BLaER1 treated with 17β-estradiol and CSF1 and Interleukin-3, amounts not matched to agents 10 nM and 100 nM (cell line): Measurements from ENCODE around the gene TXNDC2.

Experiments
- H3K27ac ChIP-seq, 11 experiments: shearing (Covaris generic); formaldehyde crosslinking; 2 replicates each; pipeline ENCODE4 v1.8.1; 2022
- H3K27me3 ChIP-seq, 11 experiments: shearing (Covaris generic); formaldehyde crosslinking; 2 replicates each; pipeline ENCODE4 v1.8.1; 2022
- H3K36me3 ChIP-seq, 11 experiments: shearing (Covaris generic); formaldehyde crosslinking; 2 replicates each; pipeline ENCODE4 v1.8.1; 2022
- H3K4me1 ChIP-seq, 10 experiments: shearing (Covaris generic); formaldehyde crosslinking; 2 replicates each; pipeline ENCODE4 v1.8.1; 2022
- H3K4me2 ChIP-seq, 11 experiments: shearing (Covaris generic); formaldehyde crosslinking; 2 replicates each; pipeline ENCODE4 v1.8.1; 2022
- H3K4me3 ChIP-seq, 10 experiments: shearing (Covaris generic); formaldehyde crosslinking; 2 replicates each; pipeline ENCODE4 v1.8.1; 2022
- H3K9ac ChIP-seq, 11 experiments: shearing (Covaris generic); formaldehyde crosslinking; 2 replicates each; pipeline ENCODE4 v1.8.1; 2022
- H3K9me3 ChIP-seq, 11 experiments: shearing (Covaris generic); formaldehyde crosslinking; replicated peaks in 1 of 11; 2 replicates each; pipeline ENCODE4 v1.8.1; 2022
- H4K20me1 ChIP-seq, 11 experiments: shearing (Covaris generic); formaldehyde crosslinking; 2 replicates each; pipeline ENCODE4 v1.8.1; 2022
- Cebpa-rat ChIP-seq, 11 experiments: shearing (Covaris generic); IDR thresholded peaks; 2 replicates each; pipeline ENCODE4 v1.8.1; 2022

TXNDC2 gene

DNA sequence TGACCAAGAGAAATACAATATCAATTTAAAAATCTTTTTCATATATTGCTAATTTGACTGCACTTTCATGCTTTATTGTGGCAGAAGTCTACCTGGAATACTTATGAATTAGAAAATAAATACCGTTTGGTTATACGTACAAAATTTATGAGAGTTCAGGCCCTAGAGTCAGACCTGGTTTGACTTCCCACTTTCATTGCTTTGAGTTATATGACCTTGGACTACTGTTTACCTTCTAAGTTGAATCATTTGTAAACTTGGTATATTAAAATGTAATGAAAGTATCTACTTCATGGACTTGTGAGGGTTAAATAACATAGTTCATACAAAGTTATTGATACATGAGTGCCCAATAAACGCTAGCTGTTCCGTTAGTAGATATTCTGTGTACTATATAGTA is 40.0 kb downstream of the TXNDC2 start:
- no peak overlapping the region for H3K4me3 ChIP-seq
- no peaks in the 10 kb centered on the region for H3K27me3 ChIP-seq
- peaks cover 0 to 9% (median 3%) of the 10 kb centered on the region in 11 experiments; a peak in 5 of 22 replicates for H3K36me3 ChIP-seq
- H3K9ac ChIP-seq, result no peak overlapping the region
- H3K9me3 ChIP-seq, result no peaks in the 10 kb centered on the region
- H3K27ac ChIP-seq, result no peak overlapping the region
- TF ChIP-seq Cebpa-rat (IDR thresholded peaks at IDR 0.05), result no peak
- H3K4me1 ChIP-seq, result peaks cover 33 to 95% (median 73%) of the 10 kb centered on the region in 10 experiments
- H4K20me1 ChIP-seq, result peaks cover 98 to 100% (median 100%) of the 10 kb centered on the region in 11 experiments
- H3K4me2 ChIP-seq, result peak overlapping the region; percentile 51 to 86 (median 67); a peak in 17 of 22 replicates

DNA sequence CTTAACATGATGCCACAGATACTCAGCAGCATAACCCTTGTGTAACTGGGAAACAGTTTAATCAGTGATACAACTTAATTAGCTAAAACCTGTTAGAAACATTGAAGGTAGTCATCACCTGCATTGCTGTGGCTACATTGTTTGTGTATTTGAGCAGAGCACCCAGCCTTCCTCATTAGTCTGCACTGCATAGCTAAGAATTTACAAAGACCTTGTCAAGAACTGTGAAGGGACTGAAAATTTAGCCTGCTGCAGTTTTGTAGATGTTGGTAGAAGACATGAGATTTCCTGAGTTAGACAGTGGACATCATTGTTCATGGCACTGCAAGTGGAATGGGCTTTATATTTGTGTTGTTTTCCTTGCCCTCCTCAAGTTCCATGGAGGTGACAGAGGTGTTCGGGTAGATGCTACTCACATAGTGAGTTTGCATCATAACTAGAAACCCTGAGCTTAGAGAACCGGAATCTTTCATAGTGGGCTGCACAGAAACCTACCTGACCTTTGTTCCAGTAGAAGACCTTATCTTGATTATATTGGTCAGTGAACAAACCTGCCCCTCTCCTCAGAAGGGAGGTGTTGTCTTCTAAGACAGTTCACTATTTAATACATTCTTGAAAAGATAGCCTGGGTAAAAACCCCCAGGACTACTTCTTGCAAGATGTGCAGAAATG is 40.6 kb downstream of the TXNDC2 start:
- Histone ChIP-seq H3K36me3 (peaks cover 0 to 11% (median 5%) of the 10 kb centered on the region in 11 experiments; a peak in 10 of 22 replicates), H4K20me1 (peaks cover 98 to 100% (median 100%) of the 10 kb centered on the region in 11 experiments), H3K9me3 (no peaks in the 10 kb centered on the region), H3K27ac (no peak overlapping the region), H3K4me2 (peak overlapping the region; percentile 51 to 86 (median 67)), H3K27me3 (no peaks in the 10 kb centered on the region), H3K4me1 (peaks cover 29 to 94% (median 68%) of the 10 kb centered on the region in 10 experiments), H3K4me3 (0 out of 20 replicates have a peak overlapping the region, but pooled peaks of 1 of the 10 experiments have one; percentile 9), H3K9ac (0 out of 22 replicates have a peak overlapping the region, but pooled peaks of 1 of the 11 experiments have one; percentile 11)
- no peak for TF ChIP-seq Cebpa-rat (IDR thresholded peaks at IDR 0.05)

DNA sequence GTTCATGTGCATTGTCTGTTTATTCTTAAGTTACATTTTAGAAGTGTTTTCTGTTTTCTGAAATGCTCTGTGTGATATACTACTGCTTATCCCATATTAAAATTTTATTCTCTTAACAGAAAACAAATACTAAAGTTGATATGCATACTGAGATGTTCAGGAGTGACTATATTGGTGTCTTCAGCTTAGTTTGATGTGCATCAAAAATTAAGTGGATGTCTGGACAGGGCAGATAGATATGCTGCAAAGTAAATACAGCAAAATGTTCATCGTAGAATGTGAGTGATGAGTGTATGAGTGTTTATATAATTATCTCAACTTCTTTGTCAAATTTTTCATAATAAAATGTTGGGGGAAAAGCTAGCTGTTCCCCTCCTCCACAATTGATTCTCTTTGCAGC is 41.2 kb downstream of the TXNDC2 start:
- Histone ChIP-seq H3K9me3 (no peaks in the 10 kb centered on the region), H3K4me1 (peaks cover 27 to 94% (median 64%) of the 10 kb centered on the region in 10 experiments), H3K36me3 (peaks cover 5 to 15% (median 11%) of the 10 kb centered on the region in 11 experiments; a peak in 17 of 22 replicates), H3K4me3 (0 out of 20 replicates have a peak overlapping the region, but pooled peaks of 1 of the 10 experiments have one; percentile 9), H4K20me1 (peaks cover 98 to 100% (median 100%) of the 10 kb centered on the region in 11 experiments), H3K9ac (peak overlapping the region in 3 of 11 experiments; percentile 11 to 24 (median 15); a peak in 2 of 22 replicates), H3K27me3 (no peaks in the 10 kb centered on the region), H3K4me2 (peak overlapping the region; percentile 51 to 86 (median 67); a peak in 21 of 22 replicates), H3K27ac (no peak overlapping the region)
- TF ChIP-seq Cebpa-rat (IDR thresholded peaks at IDR 0.05), result no peak

DNA sequence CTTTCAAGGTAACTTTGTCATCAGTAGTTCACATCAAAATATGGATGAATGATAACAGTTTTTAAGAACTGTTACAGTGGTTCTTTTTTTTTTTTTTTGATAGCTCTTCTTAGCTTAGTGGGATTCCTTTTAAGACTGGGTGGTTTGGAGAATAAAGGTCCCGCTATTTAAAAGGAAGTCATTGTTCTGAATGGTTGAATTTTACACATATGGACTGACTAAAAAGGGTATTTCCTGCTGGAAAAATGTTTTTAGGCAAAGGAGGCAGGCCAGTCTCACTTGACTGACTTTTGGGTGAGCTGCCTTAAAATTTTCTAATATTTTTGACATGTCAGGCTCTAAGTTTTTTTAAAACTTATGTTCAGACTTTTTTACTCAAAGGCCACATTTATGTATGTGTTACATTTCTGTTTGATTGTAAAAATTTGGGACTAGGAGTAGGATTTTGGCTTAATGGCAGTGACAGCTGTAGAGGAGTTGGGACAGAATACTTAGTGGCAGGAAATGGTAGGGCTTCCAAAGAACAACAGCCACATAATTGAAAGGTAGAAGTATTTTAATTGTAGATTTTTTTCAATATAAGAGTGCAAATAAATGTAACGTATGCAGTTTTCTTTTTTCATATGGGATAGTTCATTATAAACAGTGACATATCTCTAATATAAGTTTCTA is 41.8 kb downstream of the TXNDC2 start:
- Histone ChIP-seq H3K4me3 (no peak overlapping the region), H3K4me2 (peak overlapping the region; percentile 51 to 86 (median 67); a peak in 21 of 22 replicates), H3K9me3 (no peaks in the 10 kb centered on the region), H3K27ac (0 out of 22 replicates have a peak overlapping the region, but pooled peaks of 1 of the 11 experiments have one; percentile 3), H3K4me1 (peaks cover 22 to 94% (median 59%) of the 10 kb centered on the region in 10 experiments), H3K27me3 (no peaks in the 10 kb centered on the region), H3K9ac (peak overlapping the region in 2 of 11 experiments; percentile 15 to 24; a peak in 2 of 22 replicates), H4K20me1 (peaks cover 98 to 100% (median 100%) of the 10 kb centered on the region in 11 experiments), H3K36me3 (peaks cover 10 to 16% (median 14%) of the 10 kb centered on the region in 11 experiments; a peak in 19 of 22 replicates)
- no peak for TF ChIP-seq Cebpa-rat (IDR thresholded peaks at IDR 0.05)

DNA sequence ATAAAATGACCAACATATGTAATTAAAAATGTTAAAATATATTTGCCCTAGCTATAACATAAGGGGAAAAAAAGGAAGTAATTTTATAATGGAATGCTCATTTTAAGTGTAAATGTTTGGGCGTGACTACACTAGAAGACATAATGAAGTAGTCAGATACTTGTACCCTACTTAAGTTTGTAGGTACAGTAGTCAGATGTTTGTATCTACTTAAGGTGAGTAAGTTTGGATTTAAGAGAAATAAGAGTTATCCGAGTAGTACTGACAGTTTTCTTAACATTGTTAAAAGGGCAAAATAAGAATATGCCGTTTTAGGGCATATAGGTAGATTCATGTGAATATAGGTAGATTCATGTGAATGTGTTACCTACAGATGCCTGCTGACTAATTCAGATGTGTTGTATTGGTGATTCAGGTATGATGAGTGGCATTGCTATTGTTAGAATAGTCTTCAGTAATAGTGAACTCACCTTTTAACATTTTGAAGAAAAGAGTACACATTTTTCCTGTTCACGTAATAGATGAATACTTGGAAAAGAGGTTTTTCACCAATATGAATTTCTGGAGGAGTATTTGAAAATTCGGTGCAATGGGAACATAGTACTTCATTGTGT is 43.0 kb downstream of the TXNDC2 start:
- TF ChIP-seq Cebpa-rat (IDR thresholded peaks at IDR 0.05), result no peak
- Histone ChIP-seq H3K9ac (no peak overlapping the region), H3K4me2 (peak overlapping the region in 6 of 11 experiments; percentile 3 to 38 (median 13); a peak in 5 of 22 replicates), H4K20me1 (peaks cover 98 to 100% (median 100%) of the 10 kb centered on the region in 11 experiments), H3K4me3 (no peak overlapping the region), H3K27me3 (no peaks in the 10 kb centered on the region), H3K36me3 (peaks cover 23 to 28% (median 25%) of the 10 kb centered on the region in 11 experiments), H3K4me1 (peaks cover 20 to 93% (median 48%) of the 10 kb centered on the region in 10 experiments), H3K9me3 (no peaks in the 10 kb centered on the region), H3K27ac (no peak overlapping the region)

DNA sequence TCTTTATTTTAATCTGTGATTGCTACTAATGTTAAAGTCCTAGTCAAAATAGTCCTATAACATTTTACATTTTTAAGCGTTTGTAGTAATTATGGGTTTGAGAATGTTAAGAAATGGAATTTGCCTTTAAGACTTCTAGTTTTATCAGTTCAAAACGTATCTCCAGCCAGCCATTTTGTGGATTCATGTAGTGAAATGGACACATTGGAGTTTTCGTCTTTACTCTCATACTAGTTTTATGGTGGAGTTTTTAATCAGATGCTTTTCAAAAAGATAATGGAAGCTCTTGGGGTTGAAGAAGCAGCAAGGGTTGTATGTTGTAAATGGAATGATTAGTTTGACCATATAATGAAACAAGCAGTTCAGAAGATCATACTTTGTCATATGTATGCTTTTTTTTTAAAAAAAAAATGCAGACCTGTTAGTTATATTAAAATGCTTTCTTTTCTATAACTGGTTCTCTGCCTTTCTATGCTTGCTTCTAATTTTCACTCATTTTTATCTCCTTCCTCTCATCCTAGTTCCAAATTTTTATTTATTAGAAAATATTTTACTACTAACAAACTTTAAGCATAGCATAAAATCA is 44.6 kb downstream of the TXNDC2 start:
- peaks cover 92 to 100% (median 99%) of the 10 kb centered on the region in 11 experiments for H4K20me1 ChIP-seq
- TF ChIP-seq Cebpa-rat (IDR thresholded peaks at IDR 0.05), result no peak

DNA sequence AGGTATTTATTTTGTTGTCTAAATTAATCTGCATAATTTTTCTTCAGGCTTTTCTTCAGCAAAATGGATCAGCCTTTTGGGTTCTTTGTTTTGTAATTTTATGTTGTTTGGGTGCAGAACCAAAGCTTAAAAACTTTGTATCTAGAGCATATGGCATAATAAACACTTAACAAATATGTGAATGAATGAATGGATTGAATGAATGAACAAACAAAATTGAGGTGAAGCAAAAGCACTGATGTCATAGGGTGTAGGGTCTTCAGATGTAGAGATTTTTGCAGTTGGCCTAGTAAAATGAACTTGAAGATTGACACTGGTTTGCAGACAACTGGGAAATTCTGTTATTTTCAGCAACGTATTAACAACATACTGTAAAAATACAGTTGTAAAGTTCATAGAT is 45.4 kb downstream of the TXNDC2 start:
- Histone ChIP-seq H3K9ac (no peak overlapping the region), H3K4me2 (peak overlapping the region in 1 of 11 experiments; percentile 24; a peak in 1 of 22 replicates), H3K4me3 (no peak overlapping the region), H3K27me3 (no peaks in the 10 kb centered on the region), H3K27ac (no peak overlapping the region), H3K4me1 (peaks cover 16 to 71% (median 30%) of the 10 kb centered on the region in 10 experiments), H4K20me1 (peaks cover 85 to 100% (median 98%) of the 10 kb centered on the region in 11 experiments), H3K36me3 (peaks cover 35 to 52% (median 47%) of the 10 kb centered on the region in 11 experiments), H3K9me3 (no peaks in the 10 kb centered on the region)
- TF ChIP-seq Cebpa-rat (IDR thresholded peaks at IDR 0.05), result no peak

More for the DNA sequence above, 44.6 kb downstream of the TXNDC2 start:
- peaks cover 20 to 78% (median 37%) of the 10 kb centered on the region in 10 experiments for H3K4me1 ChIP-seq
- no peak overlapping the region for H3K27ac ChIP-seq
- no peaks in the 10 kb centered on the region for H3K27me3 ChIP-seq
- H3K9ac ChIP-seq, result no peak overlapping the region
- no peaks in the 10 kb centered on the region for H3K9me3 ChIP-seq
- H3K36me3 ChIP-seq, result peaks cover 33 to 45% (median 39%) of the 10 kb centered on the region in 11 experiments
- H3K4me3 ChIP-seq, result no peak overlapping the region
- no peak overlapping the region; a peak in 1 of 22 replicates for H3K4me2 ChIP-seq

DNA sequence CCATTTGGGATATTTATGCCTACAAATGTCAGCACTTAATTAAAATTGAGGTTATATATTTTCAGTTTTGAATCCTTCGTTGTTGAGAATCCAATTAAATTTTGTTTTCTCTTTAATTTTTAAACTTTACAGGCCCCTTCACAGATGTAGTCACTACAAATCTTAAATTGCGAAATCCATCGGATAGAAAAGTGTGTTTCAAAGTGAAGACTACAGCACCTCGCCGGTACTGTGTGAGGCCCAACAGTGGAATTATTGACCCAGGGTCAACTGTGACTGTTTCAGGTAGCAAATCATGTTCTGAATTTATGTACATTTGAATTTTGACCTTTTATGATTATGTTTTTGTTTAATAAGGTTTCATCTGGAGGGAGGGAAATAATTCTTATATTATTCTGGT is 45.9 kb downstream of the TXNDC2 start:
- peak in 3 of 11 experiments; percentile 15 to 60 (median 49); a peak in 3 of 22 replicates for TF ChIP-seq Cebpa-rat (IDR thresholded peaks at IDR 0.05)
- Histone ChIP-seq H3K27ac (no peak overlapping the region), H3K4me3 (no peak overlapping the region), H4K20me1 (peaks cover 84 to 100% (median 98%) of the 10 kb centered on the region in 11 experiments), H3K27me3 (no peaks in the 10 kb centered on the region), H3K9me3 (no peaks in the 10 kb centered on the region), H3K4me1 (peaks cover 11 to 66% (median 24%) of the 10 kb centered on the region in 10 experiments), H3K36me3 (peaks cover 40 to 58% (median 52%) of the 10 kb centered on the region in 11 experiments), H3K4me2 (peak overlapping the region in 1 of 11 experiments; percentile 24; a peak in 1 of 22 replicates), H3K9ac (no peak overlapping the region)
